Effector memory CD8-positive, alpha-beta T cell (primary cell): ENCODE data around the gene NBPF12.
"Not testable (repeated sequence)": the region's sequence is repeated elsewhere in the genome, so short reads cannot be mapped to it uniquely, and the experiment has no call there.

Experiments used
- ATAC-seq: fragments of 150-1000 bp; cut with Tn5 transposase; replicated peaks from 2 replicates; pipeline ENCODE4 v1.10.0; 2021; ENCODE audit warnings: mild to moderate bottlenecking, moderate library complexity
- DNase-seq, 3 experiments: peaks; one replicate each; pipeline ENCODE4 v3.0.0; 2021
- H3K27ac Mint-ChIP-seq, 2 donors: one replicate each; pipeline ENCODE4 v1.8.0; 2022; ENCODE audit warnings: mild to moderate bottlenecking in 2 of 2, mixed read lengths in 2 of 2, moderate library complexity in 2 of 2
- H3K27me3 Mint-ChIP-seq, 2 donors: one replicate each; pipeline ENCODE4 v1.8.0; 2022; ENCODE audit warnings: mixed read lengths in 2 of 2
- H3K36me3 Mint-ChIP-seq: one replicate; pipeline ENCODE4 v1.8.0; 2022; ENCODE audit warnings: mild to moderate bottlenecking, moderate library complexity, mixed read lengths; ENCODE audit not compliant: insufficient read depth
- H3K4me1 Mint-ChIP-seq, 2 donors: one replicate each; pipeline ENCODE4 v1.8.0; 2022; ENCODE audit warnings: low read depth in 2 of 2, mixed read lengths in 2 of 2
- H3K4me3 Mint-ChIP-seq, 2 donors: one replicate each; pipeline ENCODE4 v1.8.0; 2022; ENCODE audit warnings: mild to moderate bottlenecking in 2 of 2, mixed read lengths in 2 of 2, moderate library complexity in 2 of 2
- H3K9me3 Mint-ChIP-seq, 2 donors: one replicate each; pipeline ENCODE4 v1.8.0; 2022; ENCODE audit warnings: mixed read lengths in 2 of 2

Gene NBPF12

GRCh38 chr1:147030066-147030653 is 92.0 kb downstream of the NBPF12 start:
- not testable (repeated sequence) for H3K4me1 Mint-ChIP-seq, H3K36me3 Mint-ChIP-seq, DNase-seq, H3K27ac Mint-ChIP-seq, H3K4me3 Mint-ChIP-seq, H3K9me3 Mint-ChIP-seq, ATAC-seq
- H3K27me3 Mint-ChIP-seq, result peaks cover 27 to 49% of the 10 kb centered on the region in 2 donors

- H3K4me3 Mint-ChIP-seq, result no peak overlapping the region
- DNase-seq (no peak), ATAC-seq (no peak)
- H3K4me1 Mint-ChIP-seq, result no peaks in the 10 kb centered on the region
- H3K27ac Mint-ChIP-seq, result no peak overlapping the region
- H3K27me3 Mint-ChIP-seq, result peaks cover 3 to 8% of the 10 kb centered on the region in 2 donors
- no peaks in the 10 kb centered on the region for H3K36me3 Mint-ChIP-seq
- no peaks in the 10 kb centered on the region for H3K9me3 Mint-ChIP-seq
Measured at GRCh38 chr1:147039916-147040315, 101.8 kb downstream of the NBPF12 start.

- not testable (repeated sequence) for H3K27ac Mint-ChIP-seq, H3K4me1 Mint-ChIP-seq, ATAC-seq, H3K27me3 Mint-ChIP-seq, H3K4me3 Mint-ChIP-seq, H3K9me3 Mint-ChIP-seq, H3K36me3 Mint-ChIP-seq, DNase-seq
Measured at GRCh38 chr1:147042891-147043290, 104.8 kb downstream of the NBPF12 start.

GRCh38 chr1:147044511-147044910 is 106.4 kb downstream of the NBPF12 start:
- not testable (repeated sequence) for H3K4me1 Mint-ChIP-seq, H3K27me3 Mint-ChIP-seq, H3K4me3 Mint-ChIP-seq, ATAC-seq, H3K27ac Mint-ChIP-seq, DNase-seq, H3K9me3 Mint-ChIP-seq, H3K36me3 Mint-ChIP-seq
